Ectodermal cell (in vitro differentiated cells): ENCODE data around the gene TNS3.
"Not testable (repeated sequence)": the region's sequence is repeated elsewhere in the genome, so short reads cannot be mapped to it uniquely, and the experiment has no call there.

ENCODE experiments used
- H3K27ac ChIP-seq: 2 replicates; pipeline ENCODE4 v1.7.0; 2013; ENCODE audit warnings: mild to moderate bottlenecking, low read depth, low read length; ENCODE audit not compliant: insufficient read depth, poor library complexity, severe bottlenecking
- H3K27me3 ChIP-seq: 2 replicates; pipeline ENCODE4 v1.7.0; 2013; ENCODE audit warnings: mild to moderate bottlenecking, low read length; ENCODE audit not compliant: insufficient read depth, control insufficient read depth, poor library complexity, severe bottlenecking
- H3K36me3 ChIP-seq: one replicate; pipeline ENCODE4 v1.7.0; 2013; ENCODE audit warnings: low read length; ENCODE audit not compliant: control insufficient read depth, insufficient read depth
- H3K4me1 ChIP-seq: one replicate; pipeline ENCODE4 v1.7.0; 2013; ENCODE audit warnings: low read length; ENCODE audit not compliant: control insufficient read depth, insufficient read depth
- H3K4me3 ChIP-seq: 2 replicates; pipeline ENCODE4 v1.7.0; 2013; ENCODE audit warnings: low read depth, low read length, control low read depth; ENCODE audit not compliant: insufficient read depth
- H3K9me3 ChIP-seq: 2 replicates; pipeline ENCODE4 v1.7.0; 2013; ENCODE audit warnings: mild to moderate bottlenecking, low read length, moderate library complexity; ENCODE audit not compliant: control insufficient read depth
- WGBS, 2 experiments: methylation state at CpG; one replicate each; pipeline ENCODE4 v1.1.7; 2013; ENCODE audit warnings: missing lambda C conversion rate in 2 of 2; 5-methylcytosine and 5-hydroxymethylcytosine counted together

Gene TNS3

GRCh38 chr7:47474937-47475879 lies 106.7 kb downstream of the TNS3 start:
- H3K4me3 ChIP-seq: no peak overlapping the region
- H3K27ac ChIP-seq: no peak overlapping the region
- H3K4me1 ChIP-seq: peaks cover 38% of the 10 kb centered on the region
- H3K9me3 ChIP-seq: no peaks in the 10 kb centered on the region
- no peaks in the 10 kb centered on the region for H3K27me3 ChIP-seq
- H3K36me3 ChIP-seq: no peaks in the 10 kb centered on the region
- WGBS, 2 experiments: 85 to 86% methylated on average over 24 of the region's 24 CpGs

- Histone ChIP-seq H3K4me3 (no peak overlapping the region), H3K36me3 (no peaks in the 10 kb centered on the region), H3K27me3 (no peaks in the 10 kb centered on the region), H3K4me1 (peaks cover 33% of the 10 kb centered on the region), H3K9me3 (no peaks in the 10 kb centered on the region), H3K27ac (no peak overlapping the region)
- 88 to 92% methylated on average over 2 of the region's 2 CpGs for WGBS, 2 experiments
Observed at GRCh38 chr7:47474211-47474936, 107.5 kb downstream of the TNS3 start.

- Histone ChIP-seq H3K4me3 (no peak overlapping the region), H3K9me3 (no peaks in the 10 kb centered on the region), H3K27ac (no peak overlapping the region), H3K27me3 (no peaks in the 10 kb centered on the region), H3K36me3 (no peaks in the 10 kb centered on the region), H3K4me1 (peaks cover 27% of the 10 kb centered on the region)
- WGBS, 2 experiments: 93 to 96% methylated on average over 6 of the region's 6 CpGs
Observed at GRCh38 chr7:47473499-47474210, 108.3 kb downstream of the TNS3 start.

GRCh38 chr7:47472444-47473157 lies 109.3 kb downstream of the TNS3 start:
- no peak overlapping the region for H3K27ac ChIP-seq
- H3K9me3 ChIP-seq: no peaks in the 10 kb centered on the region
- H3K4me1 ChIP-seq: peaks cover 20% of the 10 kb centered on the region
- WGBS, 2 experiments: 94 to 95% methylated on average over 19 of the region's 19 CpGs
- H3K36me3 ChIP-seq: no peaks in the 10 kb centered on the region
- H3K27me3 ChIP-seq: no peaks in the 10 kb centered on the region
- no peak overlapping the region for H3K4me3 ChIP-seq

- H3K9me3 ChIP-seq: no peaks in the 10 kb centered on the region
- H3K36me3 ChIP-seq: no peaks in the 10 kb centered on the region
- H3K4me1 ChIP-seq: peaks cover 16% of the 10 kb centered on the region
- H3K27ac ChIP-seq: no peak overlapping the region
- H3K4me3 ChIP-seq: no peak overlapping the region
- H3K27me3 ChIP-seq: no peaks in the 10 kb centered on the region
- 86 to 89% methylated on average over 3 of the region's 3 CpGs for WGBS, 2 experiments
Observed at GRCh38 chr7:47471831-47472230, 110.1 kb downstream of the TNS3 start.

- Histone ChIP-seq H3K4me3 (no peak overlapping the region), H3K27me3 (no peaks in the 10 kb centered on the region), H3K4me1 (peaks cover 16% of the 10 kb centered on the region), H3K27ac (no peak overlapping the region), H3K36me3 (no peaks in the 10 kb centered on the region), H3K9me3 (no peaks in the 10 kb centered on the region)
- 88 to 89% methylated on average over 9 of the region's 9 CpGs for WGBS, 2 experiments
Observed at GRCh38 chr7:47471358-47471703, 110.6 kb downstream of the TNS3 start.

- Histone ChIP-seq H3K36me3 (no peaks in the 10 kb centered on the region), H3K9me3 (no peaks in the 10 kb centered on the region), H3K4me3 (no peak overlapping the region), H3K27me3 (no peaks in the 10 kb centered on the region), H3K27ac (no peak overlapping the region), H3K4me1 (peaks cover 16% of the 10 kb centered on the region)
- 45 to 47% methylated on average over 13 of the region's 13 CpGs for WGBS, 2 experiments
Observed at GRCh38 chr7:47470567-47471357, 111.1 kb downstream of the TNS3 start.

- H3K36me3 ChIP-seq, H3K9me3 ChIP-seq, H3K4me3 ChIP-seq, H3K27ac ChIP-seq, H3K27me3 ChIP-seq: not testable (repeated sequence)
- peaks cover 16% of the 10 kb centered on the region for H3K4me1 ChIP-seq
- 75 to 77% methylated on average over 5 of the region's 5 CpGs for WGBS, 2 experiments
Observed at GRCh38 chr7:47469846-47470245, 112.1 kb downstream of the TNS3 start.

GRCh38 chr7:47466832-47467231 lies 115.1 kb downstream of the TNS3 start:
- no peak overlapping the region for H3K27ac ChIP-seq
- 96 to 97% methylated on average over 4 of the region's 4 CpGs for WGBS, 2 experiments

More at GRCh38 chr7:47466832-47467231, 115.1 kb downstream of the TNS3 start:
- no peaks in the 10 kb centered on the region for H3K36me3 ChIP-seq
- H3K4me1 ChIP-seq: peaks cover 15% of the 10 kb centered on the region
- no peaks in the 10 kb centered on the region for H3K9me3 ChIP-seq
- no peaks in the 10 kb centered on the region for H3K27me3 ChIP-seq
- H3K4me3 ChIP-seq: no peak overlapping the region
